Neural progenitor cell (in vitro differentiated cells): ENCODE measurements around the gene SMARCB1.

ENCODE experiments used
- EZH2 ChIP-seq: fragments of 200-600 bp; sonication (generic); IDR thresholded peaks from 2 replicates; pipeline ENCODE4 v1.6.1; 2017; ENCODE audit warnings: antibody characterized with exemption, mild to moderate bottlenecking, moderate library complexity
- TF ChIP-seq, protein P1 (sequence below): fragments of 200-600 bp; sonication (generic); IDR thresholded peaks from 2 replicates; pipeline ENCODE4 v1.5.1; 2017; ENCODE audit warnings: antibody characterized with exemption, mild to moderate bottlenecking

DNA sequence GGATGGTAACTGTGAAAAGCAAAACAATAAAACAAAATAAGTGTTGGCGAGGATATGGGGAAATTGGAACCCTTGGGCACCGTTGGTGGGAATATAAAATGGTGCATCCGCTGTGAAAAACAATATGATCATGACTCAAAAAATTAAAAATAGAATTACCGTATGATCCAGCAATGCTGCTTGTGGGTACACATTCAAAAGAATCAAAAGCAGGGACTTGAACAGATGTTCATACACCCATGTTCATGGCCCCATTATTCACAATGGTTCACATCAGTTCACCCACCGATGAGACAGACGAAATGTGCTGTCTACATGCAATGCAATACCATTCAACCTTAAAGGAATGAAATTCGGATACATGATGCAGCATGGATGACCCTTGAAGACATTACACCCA, 53.3 kb downstream of the SMARCB1 start:
- TF ChIP-seq, protein P1, sequence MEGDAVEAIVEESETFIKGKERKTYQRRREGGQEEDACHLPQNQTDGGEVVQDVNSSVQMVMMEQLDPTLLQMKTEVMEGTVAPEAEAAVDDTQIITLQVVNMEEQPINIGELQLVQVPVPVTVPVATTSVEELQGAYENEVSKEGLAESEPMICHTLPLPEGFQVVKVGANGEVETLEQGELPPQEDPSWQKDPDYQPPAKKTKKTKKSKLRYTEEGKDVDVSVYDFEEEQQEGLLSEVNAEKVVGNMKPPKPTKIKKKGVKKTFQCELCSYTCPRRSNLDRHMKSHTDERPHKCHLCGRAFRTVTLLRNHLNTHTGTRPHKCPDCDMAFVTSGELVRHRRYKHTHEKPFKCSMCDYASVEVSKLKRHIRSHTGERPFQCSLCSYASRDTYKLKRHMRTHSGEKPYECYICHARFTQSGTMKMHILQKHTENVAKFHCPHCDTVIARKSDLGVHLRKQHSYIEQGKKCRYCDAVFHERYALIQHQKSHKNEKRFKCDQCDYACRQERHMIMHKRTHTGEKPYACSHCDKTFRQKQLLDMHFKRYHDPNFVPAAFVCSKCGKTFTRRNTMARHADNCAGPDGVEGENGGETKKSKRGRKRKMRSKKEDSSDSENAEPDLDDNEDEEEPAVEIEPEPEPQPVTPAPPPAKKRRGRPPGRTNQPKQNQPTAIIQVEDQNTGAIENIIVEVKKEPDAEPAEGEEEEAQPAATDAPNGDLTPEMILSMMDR, result no peak
- TF ChIP-seq EZH2, result no peak
